H9 (cell line): Measurements from ENCODE around the gene SIX3. TPM values are rescaled to one million over a fixed set of nuclear protein-coding genes. Genes with fewer than 3 reads are reported as not detected.

ENCODE experiments used
- DNase-seq: peaks from one replicate; pipeline ENCODE4 v3.0.0-alpha.2; 2017
- H2AFZ ChIP-seq: one replicate; pipeline ENCODE4 v1.6.1; 2013; ENCODE audit warnings: mild to moderate bottlenecking, low read length, control low read depth, moderate library complexity
- H2AK5ac ChIP-seq: 2 replicates; pipeline ENCODE4 v1.6.1; 2013; ENCODE audit warnings: low read length, control low read depth, mixed read lengths; ENCODE audit not compliant: insufficient read length
- H2BK120ac ChIP-seq: one replicate; pipeline ENCODE4 v1.6.1; 2013; ENCODE audit warnings: low read depth, mild to moderate bottlenecking, low read length, control low read depth, inconsistent platforms; ENCODE audit not compliant: poor library complexity, severe bottlenecking
- H2BK12ac ChIP-seq: 2 replicates; pipeline ENCODE4 v1.6.1; 2013; ENCODE audit warnings: low read length, control low read depth, mixed read lengths, low read depth; ENCODE audit not compliant: insufficient read length
- H2BK15ac ChIP-seq: 2 replicates; pipeline ENCODE4 v1.6.1; 2013; ENCODE audit warnings: low read depth, low read length, control low read depth
- H2BK20ac ChIP-seq: one replicate; pipeline ENCODE4 v1.6.1; 2013; ENCODE audit warnings: low read depth, mild to moderate bottlenecking, low read length, control low read depth, inconsistent platforms; ENCODE audit not compliant: poor library complexity, severe bottlenecking
- H2BK5ac ChIP-seq: 2 replicates; pipeline ENCODE4 v1.6.1; 2013; ENCODE audit warnings: low read length, control low read depth, mixed read lengths; ENCODE audit not compliant: insufficient read length
- H3K14ac ChIP-seq: 2 replicates; pipeline ENCODE4 v1.6.1; 2013; ENCODE audit warnings: low read length, control low read depth; ENCODE audit not compliant: insufficient read depth
- H3K18ac ChIP-seq: 2 replicates; pipeline ENCODE4 v1.6.1; 2013; ENCODE audit warnings: low read depth, mild to moderate bottlenecking, mixed read lengths, low read length, control low read depth; ENCODE audit not compliant: insufficient read length
- H3K23ac ChIP-seq: 2 replicates; pipeline ENCODE4 v1.6.1; 2013; ENCODE audit warnings: low read length, control low read depth, mixed read lengths, low read depth; ENCODE audit not compliant: insufficient read length
- H3K23me2 ChIP-seq: 2 replicates; pipeline ENCODE4 v1.6.1; 2013; ENCODE audit warnings: low read depth, mild to moderate bottlenecking, mixed read lengths, low read length, control low read depth; ENCODE audit not compliant: insufficient read length, poor library complexity, severe bottlenecking
- H3K27ac ChIP-seq: 2 replicates; pipeline ENCODE4 v1.5.1; 2013; ENCODE audit warnings: low read length, control low read depth, mixed read lengths, low read depth; ENCODE audit not compliant: insufficient read length
- H3K27me3 ChIP-seq: 2 replicates; pipeline ENCODE4 v1.6.1; 2013; ENCODE audit warnings: low read length, control low read depth, inconsistent platforms; ENCODE audit not compliant: insufficient read depth
- H3K4ac ChIP-seq: 2 replicates; pipeline ENCODE4 v1.6.1; 2013; ENCODE audit warnings: low read depth, mild to moderate bottlenecking, control low read depth, inconsistent platforms, low read length, moderate library complexity
- H3K4me1 ChIP-seq: 2 replicates; pipeline ENCODE4 v1.6.1; 2013; ENCODE audit warnings: low read length, control low read depth, inconsistent platforms; ENCODE audit not compliant: insufficient read depth
- H3K4me2 ChIP-seq: 2 replicates; pipeline ENCODE4 v1.6.1; 2013; ENCODE audit warnings: low read length, control low read depth, mixed read lengths; ENCODE audit not compliant: insufficient read length, insufficient read depth
- H3K56ac ChIP-seq: 2 replicates; pipeline ENCODE4 v1.6.1; 2013; ENCODE audit warnings: low read depth, mild to moderate bottlenecking, mixed read lengths, low read length, control low read depth; ENCODE audit not compliant: insufficient read length
- H3K79me1 ChIP-seq: 2 replicates; pipeline ENCODE4 v1.6.1; 2013; ENCODE audit warnings: low read depth, mild to moderate bottlenecking, moderate library complexity, low read length, control low read depth, inconsistent platforms; ENCODE audit not compliant: insufficient read depth, poor library complexity, severe bottlenecking
- H3K79me2 ChIP-seq: 2 replicates; pipeline ENCODE4 v1.6.1; 2013; ENCODE audit warnings: low read length, control low read depth, inconsistent platforms; ENCODE audit not compliant: insufficient read depth
- H3K9ac ChIP-seq: 2 replicates; pipeline ENCODE4 v1.6.1; 2013; ENCODE audit warnings: low read length, control low read depth, mixed read lengths; ENCODE audit not compliant: insufficient read length; ENCODE audit errors: extremely low read depth
- H3K9me3 ChIP-seq: one replicate; pipeline ENCODE4 v1.6.1; 2013; ENCODE audit warnings: low read depth, low read length, inconsistent platforms; ENCODE audit not compliant: control insufficient read depth
- H3T11ph ChIP-seq: one replicate; pipeline ENCODE4 v1.6.1; 2013; ENCODE audit warnings: mild to moderate bottlenecking, low read length, control low read depth, inconsistent platforms
- H4K20me1 ChIP-seq: one replicate; pipeline ENCODE4 v1.6.1; 2013; ENCODE audit not compliant: control insufficient read depth, insufficient read length, insufficient read depth
- H4K5ac ChIP-seq: 2 replicates; pipeline ENCODE4 v1.6.1; 2013; ENCODE audit warnings: low read depth, mild to moderate bottlenecking, mixed read lengths, low read length, control low read depth; ENCODE audit not compliant: insufficient read length
- H4K8ac ChIP-seq: replicated peaks from 2 replicates; pipeline ENCODE4 v1.6.1; 2013; ENCODE audit warnings: low read length, control low read depth, mixed read lengths, low read depth; ENCODE audit not compliant: insufficient read length
- H4K91ac ChIP-seq: 2 replicates; pipeline ENCODE4 v1.6.1; 2013; ENCODE audit warnings: low read depth, mild to moderate bottlenecking, moderate library complexity, mixed read lengths, low read length, control low read depth; ENCODE audit not compliant: insufficient read length
- H3K27ac Mint-ChIP-seq, 3 experiments: 2 replicates in 2 of 3; 3 replicates in 1 of 3; pipeline ENCODE4 v1.8.0; 2020 to 2021; ENCODE audit warnings: mixed read lengths in 3 of 3, mild to moderate bottlenecking in 1 of 3, moderate library complexity in 1 of 3
- H3K27me3 Mint-ChIP-seq: 2 replicates; pipeline ENCODE4 v1.8.0; 2021; ENCODE audit warnings: low read depth, mild to moderate bottlenecking, moderate library complexity, mixed read lengths
- H3K36me3 Mint-ChIP-seq, 3 experiments: 2 replicates in 2 of 3; 3 replicates in 1 of 3; pipeline ENCODE4 v1.8.0; 2020 to 2021; ENCODE audit warnings: low read depth in 3 of 3, mixed read lengths in 3 of 3; ENCODE audit not compliant: insufficient read depth in 1 of 3
- H3K4me1 Mint-ChIP-seq, 2 experiments: 2 replicates each; pipeline ENCODE4 v1.8.0; 2020; ENCODE audit warnings: mixed read lengths in 2 of 2
- H3K4me3 Mint-ChIP-seq, 2 experiments: 2 replicates in 1 of 2; 3 replicates in 1 of 2; pipeline ENCODE4 v1.8.0; 2020 to 2021; ENCODE audit warnings: mild to moderate bottlenecking in 2 of 2, mixed read lengths in 2 of 2, moderate library complexity in 1 of 2
- H3K9me3 Mint-ChIP-seq, 2 experiments: 2 replicates in 1 of 2; 3 replicates in 1 of 2; pipeline ENCODE4 v1.8.0; 2020; ENCODE audit warnings: mild to moderate bottlenecking in 2 of 2, mixed read lengths in 2 of 2, moderate library complexity in 1 of 2
- WGBS: extraction: QIAGEN DNeasy Blood & Tissue Kit; methylation state at CpG from one replicate; pipeline ENCODE4 v1.1.7; 2013; ENCODE audit warnings: missing lambda C conversion rate, low lambda C conversion rate, mixed read lengths; ENCODE audit not compliant: insufficient read length; ENCODE audit errors: extremely low coverage; 5-methylcytosine and 5-hydroxymethylcytosine counted together
- total RNA-seq: library from RNA; stranded (reverse); gene quantifications from 2 replicates; pipeline ENCODE4 v1.2.1, GENCODE V29; 2021
- TF ChIP-seq, protein P1 (sequence below): fragments of 200-600 bp; sonication (generic); conservative IDR thresholded peaks from 3 replicates; pipeline ENCODE4 v1.8.0; 2021; ENCODE audit warnings: antibody characterized with exemption, mild to moderate bottlenecking

Gene SIX3
- total RNA-seq, 1 experiment from 2014 or later: 0.55 TPM

DNA sequence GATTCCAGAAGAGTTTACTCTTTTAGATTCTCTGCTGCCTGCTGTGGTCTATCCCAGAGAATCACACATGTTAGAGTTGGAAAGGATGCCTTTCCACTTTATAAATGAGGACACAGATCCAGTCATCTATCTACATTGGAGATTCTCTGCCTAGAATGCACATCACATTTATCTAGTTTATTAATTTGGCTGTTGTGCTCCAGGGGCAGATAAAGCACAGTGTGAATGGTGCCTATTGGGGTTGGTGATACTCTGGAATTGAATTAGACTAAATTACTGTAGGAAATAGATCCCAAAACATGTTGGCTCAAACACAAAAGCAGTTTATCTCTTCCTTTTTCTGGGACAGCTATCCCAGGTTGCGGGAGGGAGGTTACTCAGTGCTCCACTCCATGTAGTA lies 52.9 kb downstream of the SIX3 start:
- H3K4me1 Mint-ChIP-seq: no peaks in the 10 kb centered on the region
- no peak overlapping the region for H3K4ac ChIP-seq

More for the DNA sequence above, 52.9 kb downstream of the SIX3 start:
- TF ChIP-seq, protein P1, sequence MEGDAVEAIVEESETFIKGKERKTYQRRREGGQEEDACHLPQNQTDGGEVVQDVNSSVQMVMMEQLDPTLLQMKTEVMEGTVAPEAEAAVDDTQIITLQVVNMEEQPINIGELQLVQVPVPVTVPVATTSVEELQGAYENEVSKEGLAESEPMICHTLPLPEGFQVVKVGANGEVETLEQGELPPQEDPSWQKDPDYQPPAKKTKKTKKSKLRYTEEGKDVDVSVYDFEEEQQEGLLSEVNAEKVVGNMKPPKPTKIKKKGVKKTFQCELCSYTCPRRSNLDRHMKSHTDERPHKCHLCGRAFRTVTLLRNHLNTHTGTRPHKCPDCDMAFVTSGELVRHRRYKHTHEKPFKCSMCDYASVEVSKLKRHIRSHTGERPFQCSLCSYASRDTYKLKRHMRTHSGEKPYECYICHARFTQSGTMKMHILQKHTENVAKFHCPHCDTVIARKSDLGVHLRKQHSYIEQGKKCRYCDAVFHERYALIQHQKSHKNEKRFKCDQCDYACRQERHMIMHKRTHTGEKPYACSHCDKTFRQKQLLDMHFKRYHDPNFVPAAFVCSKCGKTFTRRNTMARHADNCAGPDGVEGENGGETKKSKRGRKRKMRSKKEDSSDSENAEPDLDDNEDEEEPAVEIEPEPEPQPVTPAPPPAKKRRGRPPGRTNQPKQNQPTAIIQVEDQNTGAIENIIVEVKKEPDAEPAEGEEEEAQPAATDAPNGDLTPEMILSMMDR: no peak
- Histone ChIP-seq H2BK20ac (no peak overlapping the region), H3K79me2 (no peaks in the 10 kb centered on the region), H4K8ac (no peak overlapping the region), H3K27ac (no peak overlapping the region), H3K18ac (no peak overlapping the region), H4K91ac (no peak overlapping the region), H3K79me1 (no peaks in the 10 kb centered on the region), H2AK5ac (no peak overlapping the region), H3K14ac (no peak overlapping the region), H2BK120ac (no peak overlapping the region), H2AFZ (no peak overlapping the region), H3K4me1 (no peaks in the 10 kb centered on the region), H4K20me1 (no peaks in the 10 kb centered on the region), H2BK15ac (no peak overlapping the region), H3K9me3 (no peaks in the 10 kb centered on the region), H3T11ph (no peak overlapping the region), H3K4me2 (no peak overlapping the region), H2BK5ac (no peak overlapping the region), H3K9ac (no peak overlapping the region), H3K27me3 (peaks cover 12% of the 10 kb centered on the region; the same call in 1 of the 2 replicates), H3K56ac (no peak overlapping the region), H2BK12ac (no peak overlapping the region), H4K5ac (no peak overlapping the region), H3K23me2 (no peaks in the 10 kb centered on the region), H3K23ac (no peak overlapping the region)
- Mint-ChIP-seq H3K27ac (no peak overlapping the region), H3K36me3 (peaks cover 0 to 5% (median 0%) of the 10 kb centered on the region in 3 experiments; a peak in 1 of 7 replicates), H3K9me3 (peaks cover 2 to 6% of the 10 kb centered on the region in 2 experiments; a peak in 2 of 5 replicates), H3K4me3 (no peak overlapping the region), H3K27me3 (peaks cover 89% of the 10 kb centered on the region)
- no peak for DNase-seq
- no CpG with 5 or more reads among the region's 1 CpG for WGBS

Other genes with a start within 250 kb of the SIX3 start
- 0.15 TPM in 1 of 2 replicates, not detected in the other for gene SIX2, start 67.8 kb downstream of the SIX3 start, total RNA-seq